Choroid plexus epithelial cell (primary cell): ENCODE results near the gene ARID3B.

Experiments used
- DNase-seq: peaks from one replicate; pipeline ENCODE4 v3.0.0-alpha.2; 2010; ENCODE audit warnings: low read depth
- H3K4me3 ChIP-seq: 2 replicates; pipeline ENCODE4 v1.5.1; 2011; ENCODE audit warnings: low read depth, mild to moderate bottlenecking, control low read depth, low read length, moderate library complexity
- CTCF ChIP-seq: conservative IDR thresholded peaks from 2 replicates; pipeline ENCODE4 v1.5.1; 2011; ENCODE audit warnings: low read depth, mild to moderate bottlenecking, control low read depth, inconsistent platforms, low read length, moderate library complexity

The ARID3B gene

GRCh38 chr15:74604983-74605794 lies 64.2 kb downstream of the ARID3B start:
- no peak overlapping the region for H3K4me3 ChIP-seq
- no peak for DNase-seq
- TF ChIP-seq CTCF, result no peak

DNA sequence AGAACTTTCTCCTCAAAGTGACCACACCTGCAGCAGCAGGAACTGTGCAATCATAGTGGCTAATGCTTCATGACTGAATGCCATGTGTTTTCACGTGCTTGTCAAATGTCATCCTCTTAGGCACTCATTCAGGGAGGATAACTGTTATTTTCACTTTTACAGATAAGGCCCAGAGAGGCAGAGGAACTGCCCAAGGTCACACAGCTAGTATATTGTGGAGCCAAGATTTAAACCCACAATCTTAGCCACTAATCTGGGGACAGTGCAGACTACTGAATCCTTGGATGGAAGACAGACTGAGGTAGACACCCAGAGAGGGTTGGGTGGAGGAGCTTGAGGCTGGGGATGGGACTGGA lies 64.8 kb downstream of the ARID3B start:
- H3K4me3 ChIP-seq, result no peak overlapping the region
- DNase-seq, result no peak
- no peak for TF ChIP-seq CTCF

GRCh38 chr15:74608786-74609185 lies 67.8 kb downstream of the ARID3B start:
- TF ChIP-seq CTCF, result no peak

DNA sequence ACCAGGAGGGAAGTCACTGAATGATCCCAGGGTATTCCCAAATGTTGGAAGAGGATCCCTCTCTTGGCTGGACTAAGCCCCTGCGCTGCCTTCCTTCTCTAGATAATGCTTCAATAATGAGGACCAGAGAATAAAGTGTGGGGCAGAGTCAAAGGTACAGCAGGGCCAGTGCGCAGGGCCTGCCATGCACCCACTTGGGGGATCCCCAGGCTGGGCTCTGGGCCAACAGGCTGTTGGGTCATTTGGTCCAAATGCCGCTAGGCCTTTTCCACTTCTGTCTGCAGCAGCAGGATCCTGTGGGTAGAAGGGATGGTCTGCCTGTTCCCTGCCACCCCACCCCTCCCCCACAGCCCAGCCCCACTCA lies 68.9 kb downstream of the ARID3B start:
- DNase-seq, result no peak
- TF ChIP-seq CTCF, result no peak
- H3K4me3 ChIP-seq, result no peak overlapping the region

More at GRCh38 chr15:74608786-74609185, 67.8 kb downstream of the ARID3B start:
- DNase-seq, result no peak
- no peak overlapping the region for H3K4me3 ChIP-seq

GRCh38 chr15:74610302-74610951 lies 69.4 kb downstream of the ARID3B start:
- no peak overlapping the region for H3K4me3 ChIP-seq
- TF ChIP-seq CTCF, result no peak
- peak; percentile 35 for DNase-seq

DNA sequence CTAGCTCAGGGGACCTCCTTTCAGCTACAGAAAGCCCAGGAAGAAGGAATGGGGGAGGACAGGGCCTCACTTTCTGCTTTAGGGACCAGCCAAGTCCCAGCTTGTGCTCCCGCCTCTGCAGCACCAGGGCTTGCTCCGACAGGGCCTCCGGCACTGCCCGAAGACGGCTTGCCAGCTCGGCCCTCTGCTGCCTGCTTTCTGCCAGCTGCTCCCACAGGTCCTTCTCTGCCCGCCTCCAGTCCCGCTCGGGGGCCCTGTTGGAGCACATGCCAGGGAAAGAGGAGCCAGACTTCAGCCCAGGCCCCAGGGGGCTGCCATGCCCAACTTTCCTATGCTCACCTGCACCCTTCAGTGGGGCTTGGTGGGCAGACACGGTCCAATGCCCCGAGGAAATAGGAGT lies 70.3 kb downstream of the ARID3B start:
- TF ChIP-seq CTCF, result no peak
- no peak overlapping the region for H3K4me3 ChIP-seq
- no peak for DNase-seq

GRCh38 chr15:74611834-74612233 lies 70.8 kb downstream of the ARID3B start:
- DNase-seq, result no peak
- no peak overlapping the region for H3K4me3 ChIP-seq
- TF ChIP-seq CTCF, result no peak
